HepG2 (cell line): ENCODE data around the gene LOX. TPM values are rescaled to one million over a fixed set of nuclear protein-coding genes. Genes with fewer than 3 reads are reported as not detected.

ENCODE experiments used
- ELF3 ChIP-seq: IDR thresholded peaks from 2 replicates; pipeline ENCODE4 v1.6.1; 2016; ENCODE audit warnings: missing genetic modification reagents, missing compliant biosample characterization
- FOXA1 ChIP-seq, 2 experiments: fragments of 450-650 bp in 1 of 2; sonication (generic) in 1 of 2; formaldehyde crosslinking in 1 of 2; IDR thresholded peaks; 2 replicates each; pipeline versions ENCODE4 v1.4.0 to v1.6.1; 2016 to 2020; ENCODE audit warnings: missing genetic modification reagents in 1 of 2
- HIVEP1 ChIP-seq: sonication (generic); formaldehyde crosslinking; IDR thresholded peaks from 2 replicates; pipeline ENCODE4 v1.4.0; 2020; ENCODE audit warnings: mild to moderate bottlenecking, missing genetic modification reagents
- MEF2D ChIP-seq: sonication (generic); formaldehyde crosslinking; IDR thresholded peaks from 2 replicates; pipeline ENCODE4 v1.5.1; 2020; ENCODE audit warnings: mild to moderate bottlenecking, missing genetic modification reagents
- NRL ChIP-seq: sonication (generic); formaldehyde crosslinking; IDR thresholded peaks from 2 replicates; pipeline ENCODE4 v1.5.0; 2020; ENCODE audit warnings: missing genetic modification reagents, mild to moderate bottlenecking, moderate library complexity, borderline replicate concordance
- SALL2 ChIP-seq: sonication (generic); formaldehyde crosslinking; IDR thresholded peaks from 2 replicates; pipeline ENCODE4 v1.8.1; 2023; ENCODE audit warnings: mild to moderate bottlenecking, missing genetic modification reagents, inconsistent platforms
- THAP9 ChIP-seq: sonication (generic); formaldehyde crosslinking; IDR thresholded peaks from 2 replicates; pipeline ENCODE4; 2020; ENCODE audit warnings: missing genetic modification reagents, mild to moderate bottlenecking, borderline replicate concordance
- TP53 ChIP-seq: sonication (generic); formaldehyde crosslinking; conservative IDR thresholded peaks from 2 replicates; pipeline ENCODE4 v1.4.0; 2020; ENCODE audit warnings: missing genetic modification reagents
- ZXDC ChIP-seq: sonication (generic); formaldehyde crosslinking; IDR thresholded peaks from 2 replicates; pipeline ENCODE4 v1.5.0; 2020; ENCODE audit warnings: mild to moderate bottlenecking, missing genetic modification reagents
- polyA plus RNA-seq, 8 experiments: library from polyadenylated mRNA; depleted of rRNA in 3 of 8; stranded (reverse) in 7 of 8; unstranded in 1 of 8; fragments of >200 nt; fragmentation: Illumina TruSeq in 4 of 8; extraction: Trizol in 4 of 8; gene quantifications; 2 replicates each; pipeline versions ENCODE4 v1.2.1 to v1.2.3, GENCODE V29; 2011 to 2016; ENCODE audit warnings: low read depth in 4 of 8, missing spikeins in 1 of 8, mixed read lengths in 1 of 8; ENCODE audit not compliant: insufficient read depth in 1 of 8
- total RNA-seq, 5 experiments: library from RNA; depleted of rRNA; stranded (reverse); fragments of >200 nt; fragmentation: Illumina TruSeq; extraction: Trizol; gene quantifications; 2 replicates each; pipeline ENCODE4 v1.2.3, GENCODE V29; 2016; ENCODE audit warnings: low read depth in 1 of 5

LOX gene
- total and polyA plus RNA-seq, 2 of the 13 experiments (the other 11 are each of a cell fraction or from before 2014, with no cell fraction given), result 0.73 to 173 TPM

GRCh38 chr5:122078116-122079110, at the start of gene LOX (continued):
- TF ChIP-seq ZXDC (CRISPR knock-in tag) (0 out of 2 replicates have a peak, but pooled peaks have one; percentile 9), FOXA1 (IDR thresholded peaks at IDR 0.05) (no peak), FOXA1 (CRISPR knock-in tag; IDR thresholded peaks at IDR 0.05) (0 out of 2 replicates have a peak, but pooled peaks have one; percentile 19), ELF3 (no peak), MEF2D (CRISPR knock-in tag) (no peak), TP53 (no peak), NRL (CRISPR knock-in tag) (no peak), SALL2 (no peak), HIVEP1 (CRISPR knock-in tag) (no peak), THAP9 (no peak)
- TF ChIP-seq, all 625 proteins: peak for 82
